GM12878 (cell line): ENCODE measurements around the gene IRF6. TPM values are rescaled to one million over a fixed set of nuclear protein-coding genes. Genes with fewer than 3 reads are reported as not detected.

Experiments
- CREM ChIP-seq: IDR thresholded peaks from 2 replicates; pipeline ENCODE4 v1.6.1; 2014; ENCODE audit warnings: antibody characterized with exemption, low read depth
- FOXM1 ChIP-seq: IDR thresholded peaks from 2 replicates; pipeline ENCODE4 v1.6.1; 2012; ENCODE audit warnings: low read depth, mild to moderate bottlenecking, inconsistent platforms, low read length, moderate library complexity
- JUND ChIP-seq: IDR thresholded peaks from 2 replicates; pipeline ENCODE4 v1.6.1; 2012; ENCODE audit warnings: low read depth, mild to moderate bottlenecking, low read length, improper control_type of control experiment, moderate library complexity
- MYB ChIP-seq: fragments of 150-350 bp; IDR thresholded peaks from 2 replicates; pipeline ENCODE4 v1.6.1; 2014; ENCODE audit warnings: mild to moderate bottlenecking, low read depth, low read length, borderline replicate concordance
- NFYB ChIP-seq: IDR thresholded peaks from 2 replicates; pipeline ENCODE4 v1.6.1; 2011; ENCODE audit warnings: low read depth, mild to moderate bottlenecking, low read length, improper control_type of control experiment, moderate library complexity; ENCODE audit not compliant: insufficient read depth
- POLR2AphosphoS2 ChIP-seq: IDR thresholded peaks from 2 replicates; pipeline ENCODE4 v1.6.1; 2011; ENCODE audit warnings: low read depth, mild to moderate bottlenecking, low read length, improper control_type of control experiment, moderate library complexity
- RCOR1 ChIP-seq: conservative IDR thresholded peaks from 2 replicates; pipeline ENCODE4 v1.6.1; 2012; ENCODE audit warnings: low read depth, low read length, improper control_type of control experiment
- RELA ChIP-seq: fragments of 450-650 bp; IDR thresholded peaks from 2 replicates; pipeline ENCODE4 v1.8.0; 2014; ENCODE audit warnings: borderline replicate concordance; ENCODE audit not compliant: partially characterized antibody
- SIN3A ChIP-seq: IDR thresholded peaks from 2 replicates; pipeline ENCODE4 v1.6.1; 2012; ENCODE audit warnings: low read depth, low read length, improper control_type of control experiment
- SMARCA5 ChIP-seq: fragments of 450-650 bp; IDR thresholded peaks from 2 replicates; pipeline ENCODE4 v1.6.1; 2017; ENCODE audit warnings: mild to moderate bottlenecking
- TAF1 ChIP-seq: IDR thresholded peaks from 2 replicates; pipeline ENCODE4 v1.6.1; 2011; ENCODE audit warnings: mild to moderate bottlenecking, low read depth, low read length, borderline replicate concordance
- polyA plus RNA-seq, 11 experiments: library from polyadenylated mRNA; depleted of rRNA in 4 of 11; unstranded in 6 of 11; stranded (reverse) in 5 of 11; fragments of >200 nt; fragmentation: Nextera tagmentation in 4 of 11; fragmentation: Illumina TruSeq in 1 of 11; extraction: Ambion mirVana in 4 of 11; extraction: Trizol in 1 of 11; gene quantifications; 1 replicate in 1 of 11; 2 replicates in 10 of 11; pipeline versions ENCODE4 v1.2.1 to v1.2.3, GENCODE V29; 2011 to 2016; ENCODE audit warnings: inconsistent platforms in 2 of 11, missing spikeins in 2 of 11, low read depth in 1 of 11
- total RNA-seq, 4 experiments: library from RNA; depleted of rRNA in 3 of 4; stranded (reverse); fragments of >200 nt in 3 of 4; fragmentation: Illumina TruSeq in 1 of 4; extraction: Trizol in 1 of 4; gene quantifications; 2 replicates each; pipeline versions ENCODE4 v1.2.1 to v1.2.3, GENCODE V29; 2013 to 2021
- TF ChIP-seq, protein P1 (sequence below): fragments of 450-650 bp; IDR thresholded peaks from 2 replicates; pipeline ENCODE4 v1.6.1; 2017; ENCODE audit warnings: mild to moderate bottlenecking, moderate library complexity
- TF ChIP-seq, protein P2 (sequence below), 3 experiments: IDR thresholded peaks in 2 of 3; conservative IDR thresholded peaks in 1 of 3; 2 replicates each; pipeline ENCODE4 v1.5.1; 2011; ENCODE audit warnings: low read depth in 3 of 3, low read length in 3 of 3, mild to moderate bottlenecking in 3 of 3, control low read depth in 2 of 3, moderate library complexity in 2 of 3, inconsistent platforms in 1 of 3, mixed read lengths in 1 of 3; ENCODE audit not compliant: control insufficient read depth in 2 of 3, insufficient read depth in 1 of 3; ENCODE audit errors: extremely low read depth in 1 of 3

The IRF6 gene
- total and polyA plus RNA-seq, 10 of the 15 experiments (the other 5 are each of a cell fraction or from before 2014, with no cell fraction given), result 0.04 to 0.50 (median 0.09) TPM; not detected in 1

- TF ChIP-seq, protein P1, sequence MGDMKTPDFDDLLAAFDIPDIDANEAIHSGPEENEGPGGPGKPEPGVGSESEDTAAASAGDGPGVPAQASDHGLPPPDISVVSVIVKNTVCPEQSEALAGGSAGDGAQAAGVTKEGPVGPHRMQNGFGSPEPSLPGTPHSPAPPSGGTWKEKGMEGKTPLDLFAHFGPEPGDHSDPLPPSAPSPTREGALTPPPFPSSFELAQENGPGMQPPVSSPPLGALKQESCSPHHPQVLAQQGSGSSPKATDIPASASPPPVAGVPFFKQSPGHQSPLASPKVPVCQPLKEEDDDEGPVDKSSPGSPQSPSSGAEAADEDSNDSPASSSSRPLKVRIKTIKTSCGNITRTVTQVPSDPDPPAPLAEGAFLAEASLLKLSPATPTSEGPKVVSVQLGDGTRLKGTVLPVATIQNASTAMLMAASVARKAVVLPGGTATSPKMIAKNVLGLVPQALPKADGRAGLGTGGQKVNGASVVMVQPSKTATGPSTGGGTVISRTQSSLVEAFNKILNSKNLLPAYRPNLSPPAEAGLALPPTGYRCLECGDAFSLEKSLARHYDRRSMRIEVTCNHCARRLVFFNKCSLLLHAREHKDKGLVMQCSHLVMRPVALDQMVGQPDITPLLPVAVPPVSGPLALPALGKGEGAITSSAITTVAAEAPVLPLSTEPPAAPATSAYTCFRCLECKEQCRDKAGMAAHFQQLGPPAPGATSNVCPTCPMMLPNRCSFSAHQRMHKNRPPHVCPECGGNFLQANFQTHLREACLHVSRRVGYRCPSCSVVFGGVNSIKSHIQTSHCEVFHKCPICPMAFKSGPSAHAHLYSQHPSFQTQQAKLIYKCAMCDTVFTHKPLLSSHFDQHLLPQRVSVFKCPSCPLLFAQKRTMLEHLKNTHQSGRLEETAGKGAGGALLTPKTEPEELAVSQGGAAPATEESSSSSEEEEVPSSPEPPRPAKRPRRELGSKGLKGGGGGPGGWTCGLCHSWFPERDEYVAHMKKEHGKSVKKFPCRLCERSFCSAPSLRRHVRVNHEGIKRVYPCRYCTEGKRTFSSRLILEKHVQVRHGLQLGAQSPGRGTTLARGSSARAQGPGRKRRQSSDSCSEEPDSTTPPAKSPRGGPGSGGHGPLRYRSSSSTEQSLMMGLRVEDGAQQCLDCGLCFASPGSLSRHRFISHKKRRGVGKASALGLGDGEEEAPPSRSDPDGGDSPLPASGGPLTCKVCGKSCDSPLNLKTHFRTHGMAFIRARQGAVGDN, result no peak
- peak; percentile 91 for TF ChIP-seq FOXM1
- TF ChIP-seq SIN3A, result peak; percentile 61; the same call in 1 of the 2 replicates
- TF ChIP-seq, protein P2, sequence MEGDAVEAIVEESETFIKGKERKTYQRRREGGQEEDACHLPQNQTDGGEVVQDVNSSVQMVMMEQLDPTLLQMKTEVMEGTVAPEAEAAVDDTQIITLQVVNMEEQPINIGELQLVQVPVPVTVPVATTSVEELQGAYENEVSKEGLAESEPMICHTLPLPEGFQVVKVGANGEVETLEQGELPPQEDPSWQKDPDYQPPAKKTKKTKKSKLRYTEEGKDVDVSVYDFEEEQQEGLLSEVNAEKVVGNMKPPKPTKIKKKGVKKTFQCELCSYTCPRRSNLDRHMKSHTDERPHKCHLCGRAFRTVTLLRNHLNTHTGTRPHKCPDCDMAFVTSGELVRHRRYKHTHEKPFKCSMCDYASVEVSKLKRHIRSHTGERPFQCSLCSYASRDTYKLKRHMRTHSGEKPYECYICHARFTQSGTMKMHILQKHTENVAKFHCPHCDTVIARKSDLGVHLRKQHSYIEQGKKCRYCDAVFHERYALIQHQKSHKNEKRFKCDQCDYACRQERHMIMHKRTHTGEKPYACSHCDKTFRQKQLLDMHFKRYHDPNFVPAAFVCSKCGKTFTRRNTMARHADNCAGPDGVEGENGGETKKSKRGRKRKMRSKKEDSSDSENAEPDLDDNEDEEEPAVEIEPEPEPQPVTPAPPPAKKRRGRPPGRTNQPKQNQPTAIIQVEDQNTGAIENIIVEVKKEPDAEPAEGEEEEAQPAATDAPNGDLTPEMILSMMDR (IDR thresholded peaks at IDR 0.05 in 2 of 3, conservative IDR thresholded peaks at IDR 0.05 in 1 of 3; ENCODE audit: control insufficient read depth in 2 of 3, extremely low read depth in 1 of 3, insufficient read depth in 1 of 3, low read depth in 3 of 3, low read length in 3 of 3), result no peak
- TF ChIP-seq JUND, result peak; percentile 86
- no peak for TF ChIP-seq NFYB
- no peak for TF ChIP-seq MYB
- 0 out of 2 replicates have a peak, but pooled peaks have one; percentile 61 for TF ChIP-seq RCOR1
- no peak for TF ChIP-seq RELA
- TF ChIP-seq POLR2AphosphoS2, result no peak
- no peak for TF ChIP-seq TAF1
- peak; percentile 22 for TF ChIP-seq SMARCA5
- peak; percentile 93 for TF ChIP-seq CREM
- TF ChIP-seq, all 136 proteins: peak for 54
These were observed 54.2 kb downstream of the IRF6 start (continued) for GRCh38 chr1:209751627-209752231.
